GM18870 (cell line): ENCODE data around the gene RFX1.
"Not testable (repeated sequence)": the region's sequence is repeated elsewhere in the genome, so short reads cannot be mapped to it uniquely, and the experiment has no call there.

Source experiments
- ATAC-seq: cut with Tn5 transposase; IDR thresholded peaks from one replicate; pipeline ENCODE4 v1.9.1; 2021; ENCODE audit warnings: moderate library complexity; ENCODE audit not compliant: unreplicated experiment

RFX1 gene

GRCh38 chr19:14006085-14006765, at the start of gene RFX1:
Gene RFX1, minus strand, starts transcription at chr19:14006320. Its CDS starts 12,477 bp downstream, at chr19:13993843.
- peak; percentile 83 for ATAC-seq

GRCh38 chr19:14055396-14055795, 49.3 kb upstream of the RFX1 start:
- no peak for ATAC-seq

DNA sequence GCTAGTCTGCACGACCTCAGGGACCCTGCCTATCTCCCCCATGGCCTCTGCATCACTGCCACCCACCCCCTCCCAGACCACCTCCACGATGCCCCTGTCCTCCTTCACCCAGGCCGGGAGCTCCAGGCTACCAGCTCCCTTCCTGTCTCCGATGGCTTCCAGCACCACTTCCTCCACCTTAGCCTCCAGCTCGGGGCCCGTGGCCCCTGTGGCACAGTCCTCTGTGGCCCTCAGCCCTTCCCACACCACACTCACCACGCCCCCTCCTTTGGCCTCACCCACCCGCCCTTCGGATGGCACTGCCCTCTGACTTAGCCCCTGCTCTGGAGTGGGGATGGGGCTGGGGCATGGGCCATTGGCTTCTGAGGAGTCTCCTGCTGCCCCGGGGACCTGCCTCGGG, 48.6 kb upstream of the RFX1 start:
- no peak for ATAC-seq

DNA sequence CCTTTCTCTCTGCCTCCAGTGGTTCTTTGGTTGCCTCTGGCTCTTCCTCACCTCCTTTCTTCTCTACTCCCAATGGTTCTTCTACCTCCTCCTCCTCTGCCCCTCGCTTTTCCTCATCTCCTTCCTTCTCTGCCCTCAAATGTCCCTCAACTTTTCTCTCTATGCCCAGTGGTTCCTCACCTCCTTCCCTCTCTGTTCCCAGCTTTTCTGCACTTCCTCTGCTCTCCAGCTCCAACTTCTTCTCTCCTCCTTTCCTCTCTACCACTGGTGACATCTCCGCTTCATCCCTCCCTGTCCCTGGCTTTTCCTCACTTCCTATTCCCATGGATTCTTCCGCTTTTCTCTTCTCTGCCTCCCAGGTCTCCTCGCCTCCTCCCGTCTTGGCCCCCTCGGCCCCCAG, 48.0 kb upstream of the RFX1 start:
- no peak for ATAC-seq

- ATAC-seq, result no peak
Observed at GRCh38 chr19:14053500-14053899, 47.4 kb upstream of the RFX1 start.

GRCh38 chr19:14053032-14053431, 46.9 kb upstream of the RFX1 start:
- no peak for ATAC-seq

DNA sequence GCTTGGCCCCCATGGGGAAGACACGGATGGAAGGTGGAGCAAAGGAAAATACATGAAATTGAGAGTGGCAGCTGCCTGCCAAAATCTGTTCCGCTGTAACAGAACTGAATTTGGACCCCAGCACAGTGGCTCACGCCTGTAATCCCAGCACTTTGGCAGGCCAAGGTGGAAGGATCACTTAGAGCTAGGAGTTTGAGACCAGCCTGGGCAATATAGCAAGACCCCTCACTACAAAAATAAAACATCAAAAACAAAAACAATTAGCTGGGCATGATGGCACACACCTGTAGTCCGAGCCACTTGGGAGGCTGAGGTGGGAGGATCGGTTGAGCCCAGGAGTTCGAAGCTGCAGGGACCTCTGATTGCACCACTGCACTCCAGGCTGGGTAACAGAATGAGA, 46.4 kb upstream of the RFX1 start:
- no peak for ATAC-seq

- no peak for ATAC-seq
Observed at GRCh38 chr19:14051980-14052379, 45.9 kb upstream of the RFX1 start.

DNA sequence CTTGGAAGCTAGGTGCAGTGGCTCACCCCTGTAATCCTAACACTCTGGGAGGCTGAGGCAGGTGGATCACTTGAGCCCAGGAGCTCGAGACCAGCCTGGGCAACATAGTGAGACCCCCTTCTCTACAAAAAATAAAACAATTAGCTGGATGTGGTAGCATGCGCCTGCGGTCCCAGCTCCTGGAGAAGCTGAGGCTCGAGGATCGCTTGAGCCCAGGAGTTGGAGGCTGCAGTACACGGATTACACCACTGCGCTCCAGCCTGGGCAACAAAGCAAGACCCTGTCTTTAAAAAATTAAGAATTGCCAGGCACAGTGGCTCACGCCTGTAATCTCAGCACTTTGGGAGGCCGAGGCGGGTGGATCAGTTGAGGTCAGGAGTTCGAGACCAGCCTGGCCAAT, 44.8 kb upstream of the RFX1 start:
- not testable (repeated sequence) for ATAC-seq

DNA sequence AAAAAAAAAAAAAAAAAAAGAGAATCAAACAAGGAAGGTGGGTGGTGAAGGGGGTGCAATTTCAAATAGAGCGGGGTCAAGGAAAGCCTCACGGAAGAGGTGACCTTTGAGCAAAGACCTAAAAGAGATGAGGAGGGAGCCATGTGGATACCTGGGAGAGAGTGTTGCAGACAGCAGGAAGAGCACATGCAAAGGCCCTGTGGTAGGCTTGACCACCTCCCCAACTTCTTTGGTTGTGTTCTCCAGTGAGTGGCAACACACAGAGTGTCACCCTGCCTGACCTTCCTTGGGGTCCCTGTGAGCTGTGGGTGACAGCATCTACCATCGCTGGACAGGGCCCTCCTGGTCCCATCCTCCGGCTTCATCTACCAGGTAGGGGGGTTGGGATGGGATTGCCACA, 44.4 kb upstream of the RFX1 start:
- ATAC-seq, result no peak

GRCh38 chr19:14048443-14049153, 42.5 kb upstream of the RFX1 start:
- ATAC-seq, result no peak

- ATAC-seq, result not testable (repeated sequence)
Observed at GRCh38 chr19:14047866-14048265, 41.7 kb upstream of the RFX1 start.

DNA sequence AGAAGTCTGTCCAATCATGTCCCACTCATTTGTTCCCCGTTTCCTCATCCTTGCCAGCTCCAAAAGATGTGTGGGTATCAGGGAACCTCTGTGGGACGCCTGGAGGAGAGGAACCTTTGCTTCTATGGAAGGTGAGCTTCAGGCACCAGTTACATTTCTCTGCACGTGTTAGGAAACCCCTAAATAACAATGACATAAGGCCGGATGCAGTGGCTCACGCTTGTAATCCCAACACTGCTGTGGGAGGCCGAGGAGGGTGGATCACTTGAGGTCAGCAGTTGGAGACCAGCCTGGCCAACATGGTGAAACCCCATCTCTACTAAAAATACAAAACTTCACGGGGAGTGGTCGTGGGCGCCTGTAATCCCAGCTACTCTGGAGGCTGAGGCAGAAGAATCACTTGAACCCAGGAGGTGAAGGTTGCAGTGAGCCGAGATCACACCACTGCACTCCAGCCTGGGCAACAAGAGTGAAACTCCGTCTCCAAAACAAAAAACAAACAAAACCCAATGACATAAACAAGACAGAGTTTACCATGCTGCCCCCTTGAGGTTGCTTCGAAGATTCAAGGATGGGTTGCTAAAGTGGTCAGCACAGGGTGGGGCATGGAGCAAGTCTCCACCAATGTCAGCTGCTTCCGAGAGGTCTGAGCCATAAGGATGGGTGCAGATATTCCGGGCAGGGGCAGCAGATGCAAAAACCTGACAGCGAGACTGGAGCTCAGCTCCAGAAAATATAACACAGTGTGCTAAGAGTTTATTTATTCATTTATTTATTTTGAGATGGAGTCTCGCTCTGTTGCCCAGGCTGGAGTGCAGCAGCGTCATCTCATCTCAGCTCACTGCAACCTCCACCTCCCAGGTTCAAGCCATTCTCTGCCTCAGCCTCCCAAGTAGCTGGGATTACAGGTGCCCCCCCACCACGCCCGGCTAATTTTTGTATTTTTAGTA, 36.8 kb upstream of the RFX1 start:
- ATAC-seq, result not testable (repeated sequence)

DNA sequence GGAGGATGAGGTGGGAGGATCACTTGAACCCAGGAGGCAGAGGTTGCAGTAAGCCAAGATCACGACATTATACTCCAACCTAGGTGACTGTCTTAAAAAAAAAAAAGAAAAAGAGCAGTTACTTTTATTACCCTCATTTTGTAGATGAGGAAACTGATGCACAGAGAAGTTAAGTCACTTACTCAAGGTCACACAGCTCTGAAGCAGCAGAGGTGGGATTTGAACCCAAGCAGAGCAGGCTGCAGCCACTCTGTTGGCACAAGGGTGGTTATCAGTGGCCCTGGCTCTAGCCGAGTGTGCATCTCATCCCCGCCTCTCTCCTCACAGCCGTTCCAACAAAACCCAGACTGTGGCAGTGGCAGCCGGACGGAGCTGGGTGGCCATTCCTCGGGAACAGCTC, 33.1 kb upstream of the RFX1 start:
- no peak for ATAC-seq

- ATAC-seq, result no peak
Observed at GRCh38 chr19:14035706-14036105, 29.6 kb upstream of the RFX1 start.

DNA sequence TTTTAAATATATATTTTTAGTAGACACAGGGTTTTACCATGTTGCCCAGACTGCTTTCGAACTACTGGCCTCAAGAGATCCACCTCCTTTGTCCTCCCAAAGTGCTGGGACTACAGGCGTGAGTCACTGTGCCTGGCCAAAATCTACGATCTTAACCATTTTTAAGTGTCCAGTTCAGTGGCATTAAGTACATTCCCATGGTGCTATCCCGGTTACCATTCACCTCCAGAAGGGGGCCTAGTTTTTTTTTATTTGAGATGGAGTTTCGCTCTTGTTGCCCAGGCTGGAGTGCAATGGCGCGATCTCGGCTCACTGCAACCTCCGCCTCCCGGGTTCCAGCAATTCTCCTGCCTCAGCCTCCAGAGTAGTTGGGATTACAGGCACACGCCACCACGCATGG, 29.0 kb upstream of the RFX1 start:
- not testable (repeated sequence) for ATAC-seq

GRCh38 chr19:14033946-14034345, 27.8 kb upstream of the RFX1 start:
- no peak for ATAC-seq

- ATAC-seq, result no peak
Observed at GRCh38 chr19:14031719-14032480, 25.8 kb upstream of the RFX1 start, which contains the start of gene IL27RA. Gene IL27RA, plus strand, starts transcription at chr19:14031762. Its CDS starts 111 bp downstream, at chr19:14031873.

DNA sequence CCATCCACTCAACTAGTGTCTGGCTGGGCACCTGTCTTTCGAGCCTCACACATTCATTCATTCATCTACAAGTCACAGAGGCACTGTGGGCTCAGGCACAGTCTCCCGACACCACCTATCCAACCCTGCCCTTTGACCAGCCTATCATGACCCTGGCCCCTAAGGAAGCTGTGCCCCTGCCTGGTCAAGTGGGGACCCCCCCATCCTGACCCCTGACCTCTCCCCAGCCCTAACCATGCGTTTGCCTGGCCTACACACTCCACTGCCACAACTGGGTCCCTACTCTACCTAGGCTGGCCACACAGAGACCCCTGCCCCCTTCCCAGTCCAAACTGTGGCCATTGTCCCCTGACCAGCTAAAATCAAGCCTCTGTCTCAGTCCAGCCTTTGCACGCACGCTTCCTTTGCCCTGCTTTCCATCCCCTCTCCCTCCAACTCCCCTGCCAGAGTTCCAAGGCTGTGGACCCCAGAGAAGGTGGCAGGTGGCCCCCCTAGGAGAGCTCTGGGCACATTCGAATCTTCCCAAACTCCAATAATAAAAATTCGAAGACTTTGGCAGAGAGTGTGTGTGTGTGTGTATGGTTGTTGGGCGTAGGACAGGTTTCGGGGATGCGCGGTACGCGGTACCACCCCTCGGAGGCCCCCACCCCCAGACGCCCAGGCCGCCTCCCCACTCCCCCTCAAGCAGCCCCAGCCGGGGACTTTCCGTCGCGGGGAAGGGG, 25.0 kb upstream of the RFX1 start:
- no peak for ATAC-seq

DNA sequence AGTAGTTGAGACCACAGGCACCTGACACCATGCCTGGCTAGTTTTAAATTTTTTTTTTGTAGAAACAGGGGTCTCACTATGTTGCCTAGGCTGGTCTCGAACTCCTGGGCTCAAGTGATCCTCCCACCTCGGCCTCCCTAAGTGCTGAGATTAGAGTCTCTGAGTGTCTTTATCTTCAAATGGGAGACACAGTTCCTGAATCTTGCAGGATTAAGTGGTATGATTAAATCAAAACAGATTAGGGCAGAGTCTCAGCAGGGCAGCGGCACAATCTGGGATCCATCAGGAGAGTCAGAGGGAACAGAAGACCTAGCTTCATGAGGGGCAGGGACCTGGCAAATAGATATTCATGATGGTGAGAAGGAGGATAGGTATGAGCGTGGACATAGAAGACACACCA, 22.8 kb upstream of the RFX1 start:
- no peak for ATAC-seq
